ENCODE measurements around the gene ATP5F1A.

- TF ChIP-seq POLR2A (IDR thresholded peaks at IDR 0.05; ENCODE audit: low read depth, low read length) (no peak), JUN (IDR thresholded peaks at IDR 0.05; ENCODE audit: borderline replicate concordance, insufficient read depth, insufficient read length, low read depth) (no peak)
These were observed 26.3 kb downstream of the ATP5F1A start, which contains the start of gene PSTPIP2 for GRCh38 chr18:46071653-46072375.
